Stimulated activated naive CD4-positive, alpha-beta T cell treated with Interleukin-2 at 50 U/mL for 16 hours (primary cell): ENCODE measurements around the gene AIP.
"Not testable (repeated sequence)": the region's sequence is repeated elsewhere in the genome, so short reads cannot be mapped to it uniquely, and the experiment has no call there.

ENCODE experiments used
- DNase-seq: peaks from one replicate; lab custom pipeline; 2025; lab: John Stamatoyannopoulos, UW

Gene AIP

GRCh38 chr11:67468759-67469507 lies 13.9 kb upstream of the AIP start, which contains the start of gene TMEM134:
Gene TMEM134, minus strand, starts transcription at chr11:67469251. Its CDS starts 59 bp downstream, at chr11:67469192.
- peak; percentile 91 for DNase-seq

GRCh38 chr11:67469508-67469811 lies 13.4 kb upstream of the AIP start:
- DNase-seq = no peak

- no peak for DNase-seq
Observed at GRCh38 chr11:67470337-67471002, 12.4 kb upstream of the AIP start.

GRCh38 chr11:67472882-67473281 lies 9.9 kb upstream of the AIP start:
- no peak for DNase-seq

- DNase-seq = not testable (repeated sequence)
Observed at GRCh38 chr11:67476692-67477091, 6.1 kb upstream of the AIP start.

- not testable (repeated sequence) for DNase-seq
Observed at GRCh38 chr11:67477344-67478050, 5.3 kb upstream of the AIP start.

GRCh38 chr11:67482275-67482826 lies 475 bp upstream of the AIP start:
- DNase-seq = no peak

- peak; percentile 41 for DNase-seq
Observed at GRCh38 chr11:67483831-67484665, 1.2 kb downstream of the AIP start.

GRCh38 chr11:67484847-67485311 lies 2.1 kb downstream of the AIP start:
- DNase-seq = peak; percentile 61

GRCh38 chr11:67485873-67486361 lies 3.1 kb downstream of the AIP start:
- DNase-seq = peak; percentile 20

GRCh38 chr11:67486481-67487195 lies 3.8 kb downstream of the AIP start:
- peak; percentile 45 for DNase-seq

- DNase-seq = no peak
Observed at GRCh38 chr11:67489203-67489884, 6.5 kb downstream of the AIP start.

- no peak for DNase-seq
Observed at GRCh38 chr11:67489885-67490726, 7.3 kb downstream of the AIP start.

GRCh38 chr11:67490727-67491065 lies 7.9 kb downstream of the AIP start:
- DNase-seq = no peak

- no peak for DNase-seq
Observed at GRCh38 chr11:67491276-67492068, 8.6 kb downstream of the AIP start.

GRCh38 chr11:67492069-67492727 lies 9.4 kb downstream of the AIP start:
- no peak for DNase-seq

- peak; percentile 7 for DNase-seq
Observed at GRCh38 chr11:67492801-67493547, 10.1 kb downstream of the AIP start.
